Activated naive CD8-positive, alpha-beta T cell (primary cell): ENCODE measurements around the gene WDR59.

Experiments
- H3K27ac Mint-ChIP-seq: one replicate; pipeline ENCODE4 v1.8.0; 2021; ENCODE audit warnings: mixed read lengths
- H3K27me3 Mint-ChIP-seq: one replicate; pipeline ENCODE4 v1.8.0; 2021; ENCODE audit warnings: mixed read lengths
- H3K36me3 Mint-ChIP-seq: one replicate; pipeline ENCODE4 v1.8.0; 2021; ENCODE audit warnings: mixed read lengths
- H3K4me1 Mint-ChIP-seq: one replicate; pipeline ENCODE4 v1.8.0; 2021; ENCODE audit warnings: low read depth, mixed read lengths
- H3K4me3 Mint-ChIP-seq: one replicate; pipeline ENCODE4 v1.8.0; 2021; ENCODE audit warnings: mild to moderate bottlenecking, mixed read lengths
- H3K9me3 Mint-ChIP-seq: one replicate; pipeline ENCODE4 v1.8.0; 2021; ENCODE audit warnings: low read depth, mixed read lengths

The WDR59 gene

DNA sequence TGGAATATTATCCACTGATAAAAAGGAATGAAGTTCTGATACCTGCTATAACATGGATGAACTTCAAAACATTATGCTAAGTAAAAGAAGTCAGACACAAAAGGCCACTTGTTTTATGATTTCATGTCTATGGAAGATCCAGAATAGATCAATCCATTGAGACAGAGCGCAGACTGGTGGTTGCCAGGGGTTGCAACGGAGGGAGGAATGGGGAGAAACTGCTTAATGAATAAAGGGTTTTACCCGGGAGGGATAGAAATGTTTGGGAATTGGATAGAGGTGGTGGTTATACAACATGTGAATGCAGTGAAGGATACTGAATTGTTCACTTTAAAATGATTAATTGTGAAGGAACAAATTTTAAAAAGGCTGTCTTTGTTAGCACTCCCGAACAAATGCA, 30.2 kb downstream of the WDR59 start:
- peaks cover 17% of the 10 kb centered on the region for H3K36me3 Mint-ChIP-seq
- H3K4me1 Mint-ChIP-seq: no peaks in the 10 kb centered on the region
- H3K27me3 Mint-ChIP-seq: no peaks in the 10 kb centered on the region
- no peak overlapping the region for H3K4me3 Mint-ChIP-seq
- H3K9me3 Mint-ChIP-seq: no peaks in the 10 kb centered on the region
- H3K27ac Mint-ChIP-seq: peak overlapping the region; percentile 54

GRCh38 chr16:74951681-74952080, 33.2 kb downstream of the WDR59 start:
- Mint-ChIP-seq H3K4me1 (no peaks in the 10 kb centered on the region), H3K27me3 (no peaks in the 10 kb centered on the region), H3K9me3 (no peaks in the 10 kb centered on the region), H3K27ac (no peak overlapping the region), H3K36me3 (peaks cover 22% of the 10 kb centered on the region), H3K4me3 (no peak overlapping the region)

GRCh38 chr16:74951206-74951605, 33.7 kb downstream of the WDR59 start:
- no peak overlapping the region for H3K4me3 Mint-ChIP-seq
- H3K36me3 Mint-ChIP-seq: peaks cover 21% of the 10 kb centered on the region
- no peak overlapping the region for H3K27ac Mint-ChIP-seq
- no peaks in the 10 kb centered on the region for H3K9me3 Mint-ChIP-seq
- no peaks in the 10 kb centered on the region for H3K4me1 Mint-ChIP-seq
- H3K27me3 Mint-ChIP-seq: no peaks in the 10 kb centered on the region

DNA sequence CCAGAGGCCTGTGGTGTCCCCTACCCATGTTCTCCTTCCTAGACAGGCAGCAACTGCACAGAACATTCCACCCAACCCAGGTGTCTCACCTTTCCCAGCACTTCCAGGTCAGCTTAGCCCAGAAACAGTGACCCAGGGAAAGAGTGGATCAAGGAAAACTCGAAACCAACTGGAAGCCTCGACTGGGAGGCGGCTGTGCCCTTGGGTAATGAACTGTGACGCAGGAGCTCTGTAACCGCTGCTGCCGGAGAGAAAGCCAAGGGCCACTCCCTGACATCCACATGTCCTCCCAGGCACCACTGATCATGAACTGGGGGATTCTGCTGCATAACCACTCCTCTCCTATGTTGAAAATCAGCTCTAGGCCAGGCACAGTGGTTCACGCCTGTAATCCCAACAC, 34.4 kb downstream of the WDR59 start:
- H3K27ac Mint-ChIP-seq: no peak overlapping the region
- H3K4me3 Mint-ChIP-seq: no peak overlapping the region
- peaks cover 19% of the 10 kb centered on the region for H3K36me3 Mint-ChIP-seq
- H3K4me1 Mint-ChIP-seq: no peaks in the 10 kb centered on the region
- H3K27me3 Mint-ChIP-seq: no peaks in the 10 kb centered on the region
- no peaks in the 10 kb centered on the region for H3K9me3 Mint-ChIP-seq

DNA sequence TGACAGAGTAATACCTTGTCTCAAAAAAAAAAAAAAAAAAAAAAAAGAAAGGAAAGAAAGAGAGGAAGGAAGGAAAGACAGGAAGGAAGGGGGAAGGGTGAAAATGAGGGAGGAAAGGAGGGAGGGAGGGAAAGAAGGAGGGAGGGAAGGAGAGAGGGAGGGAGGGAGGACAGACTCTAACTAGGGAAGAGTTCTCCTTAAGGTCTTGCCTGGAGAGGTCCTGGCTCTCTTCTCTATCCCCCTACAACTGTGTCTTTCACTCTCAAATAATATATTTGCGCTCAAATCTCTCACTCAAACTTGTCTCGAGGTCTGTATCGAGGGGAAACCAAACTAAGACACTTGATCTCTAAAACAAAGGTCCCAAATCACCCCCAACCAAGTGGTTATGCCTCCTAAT, 35.6 kb downstream of the WDR59 start:
- H3K4me1 Mint-ChIP-seq: no peaks in the 10 kb centered on the region
- no peak overlapping the region for H3K27ac Mint-ChIP-seq
- no peaks in the 10 kb centered on the region for H3K27me3 Mint-ChIP-seq
- H3K9me3 Mint-ChIP-seq: no peaks in the 10 kb centered on the region
- H3K36me3 Mint-ChIP-seq: peaks cover 14% of the 10 kb centered on the region
- no peak overlapping the region for H3K4me3 Mint-ChIP-seq

DNA sequence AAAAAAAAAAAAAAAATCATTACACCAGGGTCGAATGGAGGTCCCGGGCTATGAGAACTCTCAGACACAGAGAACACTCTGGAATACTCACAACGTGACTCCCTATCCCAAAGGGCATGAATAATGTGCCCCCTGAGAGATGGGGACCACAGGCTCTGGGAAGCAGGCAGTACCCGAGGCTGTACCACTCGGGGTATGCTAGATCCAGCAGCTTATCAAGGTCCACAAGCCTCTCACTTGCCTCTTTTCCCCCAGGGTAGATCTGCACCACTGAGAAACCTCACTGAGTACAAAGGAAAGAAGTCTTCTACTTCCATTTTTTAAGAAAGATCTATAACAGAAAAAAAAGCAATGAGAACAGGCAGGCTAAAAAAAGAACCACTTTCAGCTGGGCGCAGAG, 40.5 kb downstream of the WDR59 start:
- Mint-ChIP-seq H3K4me1 (no peaks in the 10 kb centered on the region), H3K4me3 (no peak overlapping the region), H3K9me3 (no peaks in the 10 kb centered on the region), H3K36me3 (peaks cover 13% of the 10 kb centered on the region), H3K27me3 (no peaks in the 10 kb centered on the region), H3K27ac (no peak overlapping the region)

GRCh38 chr16:74942977-74943918, 41.7 kb downstream of the WDR59 start:
- Mint-ChIP-seq H3K9me3 (no peaks in the 10 kb centered on the region), H3K4me1 (no peaks in the 10 kb centered on the region), H3K27ac (no peak overlapping the region), H3K27me3 (no peaks in the 10 kb centered on the region), H3K4me3 (no peak overlapping the region), H3K36me3 (peaks cover 18% of the 10 kb centered on the region)

DNA sequence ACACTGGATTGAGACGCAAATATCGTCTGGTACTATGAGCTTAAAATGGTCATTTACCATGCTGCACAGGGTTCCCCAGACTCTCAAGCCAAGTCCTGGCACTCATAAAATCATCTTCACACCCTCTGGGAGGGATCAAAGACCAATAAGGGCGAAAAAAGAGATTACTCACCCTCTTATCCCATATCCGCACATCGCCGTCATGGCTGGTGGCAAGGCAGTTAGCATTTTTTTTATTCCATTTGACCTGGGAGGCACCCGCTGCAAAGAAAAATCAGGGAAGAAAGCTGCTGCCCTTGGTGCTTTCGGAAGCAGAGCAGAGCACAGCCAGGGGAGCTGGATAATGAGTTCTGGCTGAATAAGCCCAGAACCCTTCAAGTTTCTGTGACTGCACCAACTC, 42.4 kb downstream of the WDR59 start:
- Mint-ChIP-seq H3K36me3 (peaks cover 15% of the 10 kb centered on the region), H3K27ac (no peak overlapping the region), H3K4me3 (no peak overlapping the region), H3K27me3 (no peaks in the 10 kb centered on the region), H3K9me3 (no peaks in the 10 kb centered on the region), H3K4me1 (no peaks in the 10 kb centered on the region)

- Mint-ChIP-seq H3K9me3 (no peaks in the 10 kb centered on the region), H3K27ac (no peak overlapping the region), H3K36me3 (peaks cover 15% of the 10 kb centered on the region), H3K27me3 (no peaks in the 10 kb centered on the region), H3K4me3 (no peak overlapping the region), H3K4me1 (no peaks in the 10 kb centered on the region)
These were observed 45.2 kb downstream of the WDR59 start for GRCh38 chr16:74939688-74940087.

DNA sequence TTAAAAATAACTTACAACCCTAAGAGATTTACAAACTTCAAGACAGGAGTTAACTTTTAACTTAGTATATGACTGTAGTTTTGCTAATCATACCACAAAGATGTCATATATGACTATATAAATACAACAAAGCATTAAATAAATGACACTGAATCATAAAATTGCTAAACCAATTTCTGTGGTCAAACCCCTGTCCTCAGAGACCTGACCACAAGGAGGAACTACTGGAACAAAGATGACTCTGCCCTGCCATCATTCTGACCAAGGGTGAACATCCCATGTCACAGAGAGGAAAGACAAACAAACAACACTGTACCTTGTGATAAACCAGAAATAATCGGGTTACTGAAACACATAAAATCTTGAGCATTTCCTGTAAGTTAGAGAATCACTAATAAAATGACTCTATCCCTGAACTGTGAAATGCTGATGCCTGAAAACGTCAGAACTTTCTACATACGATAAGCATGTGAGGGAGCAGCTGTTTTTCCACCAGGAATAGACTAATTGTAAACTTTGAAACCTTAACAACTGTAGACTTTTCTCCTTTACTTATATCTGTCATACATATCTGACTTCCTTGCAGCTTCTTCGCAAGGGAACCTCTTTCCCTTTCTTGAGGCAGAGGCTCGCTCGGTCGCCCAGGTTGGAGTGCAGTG, 47.9 kb downstream of the WDR59 start:
- H3K27ac Mint-ChIP-seq: no peak overlapping the region
- H3K4me1 Mint-ChIP-seq: no peaks in the 10 kb centered on the region
- no peaks in the 10 kb centered on the region for H3K9me3 Mint-ChIP-seq
- H3K4me3 Mint-ChIP-seq: no peak overlapping the region
- H3K36me3 Mint-ChIP-seq: peaks cover 14% of the 10 kb centered on the region
- H3K27me3 Mint-ChIP-seq: no peaks in the 10 kb centered on the region

DNA sequence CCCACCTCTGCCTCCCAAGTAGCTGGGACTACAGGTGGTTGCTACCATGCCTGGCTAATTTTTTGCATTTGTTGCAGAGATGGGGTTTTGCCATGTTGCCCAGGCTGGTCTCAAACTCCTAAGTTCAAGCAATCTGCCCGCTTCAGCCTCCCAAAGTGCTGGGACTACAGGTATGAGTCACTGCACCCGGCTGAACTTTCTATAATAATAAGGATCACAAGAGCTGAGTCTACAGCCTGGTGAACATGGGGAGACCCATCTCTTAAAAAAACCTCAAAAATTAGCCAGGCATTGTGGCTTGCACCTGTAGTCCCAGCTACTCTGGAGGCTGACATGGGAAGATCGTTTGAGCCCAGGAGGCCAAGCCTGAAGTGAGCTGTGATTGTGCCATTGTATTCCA, 53.5 kb downstream of the WDR59 start:
- no peaks in the 10 kb centered on the region for H3K27me3 Mint-ChIP-seq
- H3K4me1 Mint-ChIP-seq: no peaks in the 10 kb centered on the region
- H3K4me3 Mint-ChIP-seq: no peak overlapping the region
- no peaks in the 10 kb centered on the region for H3K9me3 Mint-ChIP-seq
- no peak overlapping the region for H3K27ac Mint-ChIP-seq
- peaks cover 13% of the 10 kb centered on the region for H3K36me3 Mint-ChIP-seq

DNA sequence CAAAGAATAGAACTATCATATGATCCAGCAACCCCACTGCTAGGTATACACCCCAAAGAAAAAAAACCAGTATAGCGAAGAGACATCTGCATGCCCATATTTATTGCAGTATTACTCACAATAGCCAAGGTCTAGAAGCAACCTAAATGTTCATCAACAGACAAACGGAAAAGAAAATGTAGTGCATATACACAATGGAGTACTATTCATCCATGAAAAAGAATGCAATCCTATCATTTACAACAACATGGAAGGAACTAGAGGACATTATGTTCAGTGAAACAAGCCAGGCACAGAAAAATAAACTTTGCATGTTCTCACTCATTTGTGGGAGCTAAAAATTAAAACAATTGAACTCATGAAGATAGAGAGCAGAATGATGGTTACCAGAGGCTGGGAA, 55.3 kb downstream of the WDR59 start:
- Mint-ChIP-seq H3K36me3 (peaks cover 12% of the 10 kb centered on the region), H3K4me1 (no peaks in the 10 kb centered on the region), H3K4me3 (no peak overlapping the region), H3K9me3 (no peaks in the 10 kb centered on the region), H3K27me3 (no peaks in the 10 kb centered on the region), H3K27ac (no peak overlapping the region)

DNA sequence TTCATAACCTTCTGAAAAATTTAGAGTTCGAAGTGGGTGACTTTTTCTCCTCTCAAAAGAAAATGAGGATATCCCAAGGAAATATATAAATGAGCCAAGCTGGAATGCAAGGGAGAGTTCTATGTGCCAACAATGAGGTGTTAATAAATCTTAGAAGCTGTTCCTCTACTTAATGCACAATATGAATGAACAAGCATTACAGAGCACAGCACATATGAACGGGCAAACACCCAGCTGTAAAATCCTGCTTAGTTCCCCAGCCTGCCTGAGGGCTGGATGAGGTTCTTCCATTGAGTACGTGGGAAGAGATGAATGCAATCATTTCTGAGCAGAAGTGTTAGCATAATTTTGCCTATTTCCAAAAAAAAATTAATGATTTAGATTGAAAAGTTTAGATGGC, 58.1 kb downstream of the WDR59 start:
- Mint-ChIP-seq H3K4me3 (no peak overlapping the region), H3K27ac (no peak overlapping the region), H3K36me3 (peaks cover 14% of the 10 kb centered on the region), H3K9me3 (no peaks in the 10 kb centered on the region), H3K4me1 (no peaks in the 10 kb centered on the region), H3K27me3 (no peaks in the 10 kb centered on the region)

GRCh38 chr16:74923766-74924460, 61.0 kb downstream of the WDR59 start:
- H3K36me3 Mint-ChIP-seq: peaks cover 17% of the 10 kb centered on the region
- no peak overlapping the region for H3K4me3 Mint-ChIP-seq
- no peaks in the 10 kb centered on the region for H3K27me3 Mint-ChIP-seq
- no peaks in the 10 kb centered on the region for H3K4me1 Mint-ChIP-seq
- H3K9me3 Mint-ChIP-seq: no peaks in the 10 kb centered on the region
- no peak overlapping the region for H3K27ac Mint-ChIP-seq
